GM19025 (cell line): Measurements from ENCODE around the gene BAZ1A.
"Not testable (repeated sequence)": the region's sequence is repeated elsewhere in the genome, so short reads cannot be mapped to it uniquely, and the experiment has no call there.

Source experiments
- ATAC-seq: cut with Tn5 transposase; IDR thresholded peaks from one replicate; pipeline ENCODE4 v1.9.1; 2021; ENCODE audit warnings: mild to moderate bottlenecking, low read depth, moderate library complexity; ENCODE audit not compliant: unreplicated experiment

BAZ1A gene

DNA sequence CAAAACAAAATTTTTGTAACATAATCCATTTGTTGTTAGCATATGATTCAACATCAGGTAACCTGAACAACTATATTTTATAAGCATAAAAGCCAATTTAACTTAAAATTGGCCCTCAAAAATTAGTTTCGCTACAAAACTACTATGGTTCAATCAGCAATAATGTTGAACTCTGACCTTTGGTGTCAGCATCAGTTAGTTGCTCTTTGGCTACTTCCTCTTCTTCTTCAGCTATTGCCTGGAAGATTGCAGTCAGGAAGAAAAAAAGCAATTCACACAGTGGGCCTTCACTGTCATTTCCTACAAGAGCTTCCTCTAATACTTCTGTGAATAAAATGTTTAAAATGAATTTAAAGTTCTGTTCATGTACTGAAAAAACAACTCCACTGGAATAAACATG, 82.6 kb downstream of the BAZ1A start:
- no peak for ATAC-seq

DNA sequence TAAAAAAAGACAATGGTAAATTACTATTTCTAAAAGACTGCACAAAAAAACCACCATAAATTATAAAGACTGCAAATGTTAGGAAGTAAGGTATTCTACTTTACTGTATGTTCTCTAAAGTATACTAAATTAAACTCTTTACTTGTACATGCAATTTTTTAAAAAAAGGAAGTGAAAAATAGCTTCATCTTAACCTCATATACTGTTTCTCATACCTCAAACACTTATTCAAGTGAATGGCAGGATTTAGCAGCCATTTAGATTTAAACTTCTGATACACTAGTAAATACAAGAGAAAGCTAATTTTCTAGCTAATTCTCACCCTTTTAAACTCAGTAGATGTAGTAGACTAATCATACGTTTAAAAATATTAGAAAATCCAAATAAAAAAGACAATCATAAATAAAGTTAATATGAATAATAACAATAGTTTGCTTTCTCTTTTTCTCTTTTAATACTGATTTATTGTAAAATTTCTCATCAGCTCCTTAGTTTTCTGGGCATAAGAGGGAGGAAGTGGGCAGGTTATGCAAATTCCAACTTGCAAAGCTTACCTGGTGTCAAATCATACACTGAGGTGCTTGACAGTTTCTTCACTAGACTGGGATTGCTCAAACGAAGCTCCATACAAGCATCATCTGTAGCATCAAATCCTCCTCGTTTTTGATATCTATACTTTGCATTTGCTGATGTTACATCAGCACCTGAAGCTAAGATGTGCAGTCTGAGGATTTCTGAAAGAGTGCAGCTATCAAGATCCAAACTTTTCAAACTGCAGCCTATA, 89.7 kb downstream of the BAZ1A start:
- no peak for ATAC-seq

GRCh38 chr14:34782031-34782430, 93.1 kb downstream of the BAZ1A start:
- no peak for ATAC-seq

GRCh38 chr14:34781242-34781641, 93.9 kb downstream of the BAZ1A start:
- no peak for ATAC-seq

GRCh38 chr14:34780646-34781045, 94.5 kb downstream of the BAZ1A start:
- ATAC-seq: no peak

DNA sequence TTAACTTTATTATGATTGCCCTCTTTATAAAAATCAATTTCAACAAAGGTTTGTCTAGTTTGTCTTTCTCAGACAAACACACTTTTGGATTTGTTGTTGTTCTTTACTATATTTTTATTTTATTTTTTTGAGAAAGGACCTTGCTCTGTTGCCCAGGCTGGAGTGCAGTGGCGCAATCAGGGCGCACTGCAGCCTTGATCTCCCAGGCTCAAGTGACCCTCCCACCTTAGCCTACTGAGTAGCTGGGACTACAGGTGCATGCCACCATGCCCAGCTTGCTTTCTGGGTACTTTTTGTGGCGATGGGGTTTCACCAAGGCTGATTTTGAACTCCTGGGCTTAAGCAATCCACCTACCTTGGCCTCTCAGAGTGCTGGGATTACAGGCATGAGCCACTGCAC, 96.4 kb downstream of the BAZ1A start:
- ATAC-seq: no peak

GRCh38 chr14:34776611-34777010, 98.5 kb downstream of the BAZ1A start:
- no peak for ATAC-seq

DNA sequence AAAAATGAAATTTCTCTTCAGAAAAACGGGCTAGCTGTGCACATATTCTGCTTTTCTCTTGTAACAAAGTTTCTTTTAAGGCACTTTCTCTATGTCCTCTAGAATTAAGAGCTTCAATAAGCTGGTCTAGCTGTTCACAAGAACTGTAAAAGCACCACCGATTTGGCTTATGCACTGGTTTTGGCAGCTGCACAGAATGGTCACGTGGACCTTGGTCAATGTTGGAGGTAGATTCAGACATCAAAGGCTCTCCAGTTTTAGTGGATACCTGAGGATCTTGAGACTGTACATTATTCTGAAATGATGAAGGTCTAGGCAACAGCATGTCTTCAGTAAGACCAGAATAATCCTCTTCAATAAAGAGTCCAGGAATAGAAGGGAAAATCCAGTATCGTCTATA, 99.2 kb downstream of the BAZ1A start:
- ATAC-seq: no peak

- ATAC-seq: no peak
These were observed 99.8 kb downstream of the BAZ1A start for GRCh38 chr14:34775342-34775741.

DNA sequence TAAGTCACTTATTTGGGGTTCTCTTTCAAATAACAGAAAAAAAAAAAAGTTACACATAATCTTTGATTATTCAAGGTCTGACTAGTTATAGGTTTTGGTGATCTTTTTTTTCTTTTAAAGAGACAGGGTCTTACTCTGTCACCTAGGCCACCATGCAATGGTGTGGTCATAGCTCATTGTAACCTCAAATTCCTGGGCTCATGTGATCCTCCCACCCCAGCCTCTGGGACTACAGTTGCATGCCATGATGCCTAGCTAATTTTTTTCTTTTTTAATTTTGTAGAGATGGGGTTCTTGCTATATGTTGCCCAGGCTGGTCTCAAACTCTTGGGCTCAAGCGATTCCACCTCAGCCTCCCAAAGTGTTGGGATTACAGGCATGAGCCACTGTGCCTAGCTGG, 104.3 kb downstream of the BAZ1A start:
- ATAC-seq: no peak

GRCh38 chr14:34766606-34767005, 108.6 kb downstream of the BAZ1A start:
- ATAC-seq: no peak

DNA sequence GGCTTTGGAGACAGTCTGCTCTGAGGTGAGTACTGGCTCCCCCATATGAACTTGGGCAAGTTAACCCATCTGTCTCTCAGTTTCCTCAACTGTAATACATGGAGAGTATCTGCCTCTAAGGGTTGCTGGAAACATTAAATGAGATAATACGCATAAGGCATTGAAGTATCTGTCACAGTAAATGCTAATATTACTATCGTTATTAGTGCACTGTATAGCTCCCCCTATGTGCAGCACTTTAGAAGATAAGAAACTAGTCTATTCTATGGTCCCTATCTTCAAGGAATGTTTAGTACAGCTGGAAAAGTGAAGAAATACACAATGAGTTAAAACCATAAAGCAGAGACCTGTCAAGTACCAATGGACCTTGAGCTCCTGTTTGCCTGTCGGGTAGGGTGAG, 109.1 kb downstream of the BAZ1A start:
- no peak for ATAC-seq

- ATAC-seq: no peak
These were observed 119.9 kb downstream of the BAZ1A start for GRCh38 chr14:34755215-34755614.

DNA sequence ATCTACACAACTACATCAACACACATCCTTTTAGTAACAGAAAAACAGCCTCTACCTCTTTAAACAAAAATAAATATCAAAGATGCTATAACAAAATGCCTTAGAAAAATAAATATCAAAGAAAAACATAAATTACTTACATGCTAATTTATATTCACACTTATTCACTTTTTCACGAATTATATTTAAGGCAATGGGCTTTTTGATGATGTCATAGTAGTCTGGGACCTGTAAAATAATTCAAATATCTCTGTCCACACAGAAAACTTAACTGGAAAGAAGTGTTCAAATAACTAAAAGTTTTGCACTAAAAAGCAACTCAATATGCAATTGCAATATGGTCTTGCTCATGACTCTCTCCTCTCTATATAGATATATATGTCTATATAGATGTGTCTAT, 120.5 kb downstream of the BAZ1A start:
- ATAC-seq: no peak

DNA sequence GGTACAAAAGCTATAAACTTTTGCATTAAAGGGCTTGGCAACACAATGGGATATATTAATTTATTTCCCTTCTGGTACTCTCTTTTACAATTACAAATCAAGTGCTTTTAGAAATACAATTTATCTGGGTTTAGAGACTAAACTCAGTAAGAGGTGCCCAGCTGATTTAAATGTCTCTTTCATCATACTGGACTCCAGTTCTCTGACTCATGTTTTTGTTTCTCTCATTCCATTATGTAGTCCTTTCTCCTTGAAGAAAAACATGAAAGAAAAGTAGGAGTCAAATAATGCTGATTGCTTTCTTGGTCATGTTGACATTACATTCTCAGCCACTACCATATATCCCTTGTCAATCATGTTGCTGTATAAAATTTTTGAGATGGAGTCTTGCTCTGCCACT, 124.5 kb downstream of the BAZ1A start:
- no peak for ATAC-seq

DNA sequence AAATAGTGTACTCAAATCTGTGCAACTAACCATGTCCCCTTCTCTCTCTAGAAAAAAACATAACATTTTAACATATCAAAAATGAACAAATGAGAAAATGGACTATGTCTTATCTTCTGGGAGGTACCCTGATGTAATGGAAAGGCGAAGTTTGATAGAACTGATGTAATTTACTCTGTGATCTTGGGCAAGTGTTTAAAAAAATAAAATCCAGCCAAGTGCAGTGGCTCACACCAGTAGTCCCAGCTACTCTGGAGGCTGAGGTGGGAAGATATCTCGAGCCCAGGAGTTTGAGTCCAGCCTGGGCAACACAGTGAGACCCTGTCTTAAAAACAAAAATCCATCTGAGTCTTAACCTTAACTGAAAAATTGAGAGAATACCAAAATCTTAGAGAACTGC, 124.9 kb downstream of the BAZ1A start:
- ATAC-seq: no peak

- ATAC-seq: no peak
These were observed 125.8 kb downstream of the BAZ1A start for GRCh38 chr14:34749408-34749807.

GRCh38 chr14:34742270-34743115, 132.7 kb downstream of the BAZ1A start:
- ATAC-seq: no peak

- ATAC-seq: no peak
These were observed 133.3 kb downstream of the BAZ1A start for GRCh38 chr14:34741840-34742239.

DNA sequence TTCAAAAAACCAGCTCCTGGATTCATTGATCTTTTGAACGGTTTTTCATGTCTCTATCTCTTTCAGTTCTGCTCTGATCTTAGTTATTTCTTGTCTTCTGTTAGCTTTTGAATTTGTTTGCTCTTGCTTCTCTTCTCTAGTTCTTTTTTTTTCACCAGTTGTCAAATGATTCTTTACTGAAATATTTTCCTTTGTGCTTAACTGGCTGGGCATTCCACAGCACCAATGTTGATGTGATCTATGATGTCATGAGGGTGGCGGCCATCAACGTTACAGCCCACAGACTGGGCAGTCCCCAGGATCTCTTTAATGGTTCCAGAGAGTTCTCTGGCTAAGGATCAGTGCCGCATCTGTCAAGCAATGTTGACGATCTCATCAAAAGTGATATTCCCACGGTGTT, 135.0 kb downstream of the BAZ1A start:
- not testable (repeated sequence) for ATAC-seq

- ATAC-seq: not testable (repeated sequence)
These were observed 138.1 kb downstream of the BAZ1A start for GRCh38 chr14:34737079-34737478.

- no peak for ATAC-seq
These were observed 141.9 kb downstream of the BAZ1A start for GRCh38 chr14:34733245-34733644.
